GM19193 (cell line): ENCODE data around the gene DNAH5.

Source experiments
- POLR2A ChIP-seq: IDR thresholded peaks from 4 replicates; pipeline ENCODE4 v1.6.1; 2011; ENCODE audit not compliant: insufficient read depth, insufficient read length; ENCODE audit errors: extremely low read depth

DNAH5 gene

GRCh38 chr5:13814301-13814700 lies 130.2 kb downstream of the DNAH5 start:
- no peak for TF ChIP-seq POLR2A

DNA sequence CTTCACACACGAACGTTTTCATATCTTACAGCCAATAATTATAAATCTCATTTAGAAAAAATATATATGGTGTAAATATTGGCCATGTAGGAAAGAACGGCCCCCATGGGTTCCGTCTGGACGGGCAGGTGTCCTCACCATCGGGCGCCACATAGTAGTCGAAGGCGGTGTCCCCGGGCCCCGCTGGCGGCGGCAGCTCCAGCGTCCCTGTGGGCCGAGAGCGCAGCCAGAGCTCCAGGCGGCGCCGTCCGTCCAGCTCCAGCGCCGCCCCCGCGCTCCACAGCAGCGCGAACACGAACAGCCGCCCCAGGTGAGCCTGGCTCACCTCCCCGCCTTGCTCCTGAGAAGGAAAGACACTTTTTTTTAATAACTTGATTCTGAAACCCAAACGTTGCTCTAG lies 134.6 kb downstream of the DNAH5 start:
- TF ChIP-seq POLR2A, result no peak

GRCh38 chr5:13804336-13804735 lies 140.2 kb downstream of the DNAH5 start:
- no peak for TF ChIP-seq POLR2A

- TF ChIP-seq POLR2A, result no peak
Measured at GRCh38 chr5:13785781-13786415, 158.6 kb downstream of the DNAH5 start.

DNA sequence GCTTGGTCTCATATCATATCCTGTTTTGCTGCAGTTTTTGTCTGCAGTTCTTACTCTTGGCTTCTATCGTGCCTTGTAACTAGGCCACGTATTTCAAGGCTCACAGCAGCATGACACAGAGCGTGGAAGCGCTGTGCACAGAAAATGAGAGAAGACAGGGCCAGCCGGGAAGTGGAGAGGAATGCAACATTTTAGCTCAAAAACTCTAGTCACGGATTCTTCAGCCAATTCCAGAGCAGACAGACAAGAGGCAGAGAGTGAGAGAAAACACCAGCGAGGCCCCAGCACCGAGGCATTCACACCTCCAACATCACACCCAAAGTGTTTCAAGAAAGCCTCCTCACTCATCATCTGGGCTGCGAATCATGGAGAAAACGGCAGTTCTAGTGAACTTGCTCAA lies 160.8 kb downstream of the DNAH5 start:
- TF ChIP-seq POLR2A, result no peak

DNA sequence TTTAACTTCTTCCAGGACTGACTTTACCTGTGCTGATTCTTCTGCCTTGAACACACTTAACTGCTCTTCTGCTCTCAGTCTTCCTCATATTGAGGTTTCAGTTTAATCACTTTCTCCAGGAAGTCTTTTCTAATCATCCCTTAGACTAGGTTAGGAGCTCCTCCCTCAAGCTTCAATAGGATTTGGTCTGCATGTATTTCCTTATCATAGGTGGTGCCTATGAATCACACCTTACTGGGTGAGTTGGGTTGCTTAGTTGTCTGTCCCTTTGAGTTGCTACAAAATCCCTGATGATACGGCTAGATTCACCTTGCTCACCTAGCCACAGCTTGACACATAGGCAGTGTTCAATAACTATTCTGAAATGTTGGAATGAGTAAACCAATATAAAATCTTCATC lies 164.4 kb downstream of the DNAH5 start:
- no peak for TF ChIP-seq POLR2A

DNA sequence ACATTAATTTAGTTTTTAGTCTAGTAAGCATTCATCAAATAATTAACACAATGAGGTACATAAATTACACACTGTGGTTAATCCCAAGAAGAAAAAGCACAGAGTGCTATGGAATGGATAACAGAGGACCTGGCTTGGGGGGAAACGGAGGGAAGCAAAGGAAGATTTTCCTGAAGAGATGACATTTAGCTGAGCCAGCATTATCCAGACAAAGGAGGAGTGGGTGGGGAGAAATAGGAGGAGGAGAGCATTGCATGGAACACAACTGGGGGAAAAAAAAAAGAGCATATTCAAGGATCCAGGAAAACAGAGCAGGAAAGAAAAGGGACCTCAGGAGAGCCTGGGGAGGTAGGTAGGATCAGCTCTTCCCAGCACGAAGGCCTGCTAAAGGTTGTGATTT lies 170.8 kb downstream of the DNAH5 start:
- no peak for TF ChIP-seq POLR2A

- TF ChIP-seq POLR2A, result no peak
Measured at GRCh38 chr5:13771011-13771571, 173.4 kb downstream of the DNAH5 start.

DNA sequence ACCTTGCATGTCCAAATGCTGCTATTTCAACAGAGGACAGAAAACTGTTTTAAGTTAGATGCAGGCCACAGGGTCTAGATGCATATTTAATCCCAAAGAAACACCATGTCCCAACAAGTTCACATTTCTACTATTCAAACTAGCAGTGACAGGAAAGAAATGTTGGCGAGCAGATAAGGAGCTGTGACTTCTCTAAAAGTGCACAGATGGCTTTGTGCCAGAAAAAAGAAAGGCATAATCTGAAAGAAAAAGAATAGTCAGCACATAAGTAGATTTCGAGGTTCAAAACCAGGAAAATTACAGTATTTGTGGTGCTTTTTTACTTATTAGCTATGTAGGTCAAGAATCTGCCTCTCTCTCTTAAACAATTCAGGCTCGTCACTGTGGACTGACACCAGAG lies 178.3 kb downstream of the DNAH5 start:
- no peak for TF ChIP-seq POLR2A

DNA sequence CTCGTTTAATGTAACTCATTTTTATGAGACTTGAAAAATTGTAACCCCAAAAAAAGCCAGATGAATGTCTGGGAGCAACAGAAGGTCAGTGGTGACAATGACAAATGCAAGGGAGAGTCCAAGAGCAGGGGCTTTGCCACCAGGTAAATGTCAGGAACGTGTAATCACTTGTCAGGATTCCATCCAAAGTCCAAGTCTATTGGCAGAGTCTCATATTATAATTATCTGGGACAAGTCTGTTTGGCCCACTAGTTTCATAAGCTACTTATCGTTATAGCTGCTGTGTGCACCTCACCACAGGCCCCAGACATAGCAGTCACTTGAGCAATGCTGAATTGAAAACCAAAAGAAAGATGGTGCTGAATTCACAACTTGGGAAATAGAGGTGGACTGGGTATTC lies 180.8 kb downstream of the DNAH5 start:
- TF ChIP-seq POLR2A, result no peak

DNA sequence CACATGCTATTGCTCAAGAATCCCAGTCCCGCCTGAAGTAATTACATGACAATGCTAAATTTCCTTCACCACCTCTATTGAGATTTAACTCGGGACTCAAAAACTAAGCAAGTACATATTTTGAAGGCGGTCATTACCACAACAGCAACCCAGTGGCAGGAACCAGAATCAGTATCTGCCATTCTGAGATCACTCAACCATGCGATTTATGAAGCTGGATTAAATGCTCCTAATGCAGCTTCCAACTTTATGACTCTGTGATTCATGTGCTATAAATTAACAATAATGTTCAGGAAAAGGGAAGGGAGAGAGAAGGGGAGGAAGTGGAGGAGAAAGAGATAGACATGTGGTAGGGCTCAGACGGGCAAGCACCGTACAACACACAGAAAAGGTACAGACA lies 194.7 kb downstream of the DNAH5 start:
- no peak for TF ChIP-seq POLR2A

GRCh38 chr5:13746026-13746425 lies 198.5 kb downstream of the DNAH5 start:
- TF ChIP-seq POLR2A, result no peak

GRCh38 chr5:13745508-13745907 lies 199.0 kb downstream of the DNAH5 start:
- no peak for TF ChIP-seq POLR2A

DNA sequence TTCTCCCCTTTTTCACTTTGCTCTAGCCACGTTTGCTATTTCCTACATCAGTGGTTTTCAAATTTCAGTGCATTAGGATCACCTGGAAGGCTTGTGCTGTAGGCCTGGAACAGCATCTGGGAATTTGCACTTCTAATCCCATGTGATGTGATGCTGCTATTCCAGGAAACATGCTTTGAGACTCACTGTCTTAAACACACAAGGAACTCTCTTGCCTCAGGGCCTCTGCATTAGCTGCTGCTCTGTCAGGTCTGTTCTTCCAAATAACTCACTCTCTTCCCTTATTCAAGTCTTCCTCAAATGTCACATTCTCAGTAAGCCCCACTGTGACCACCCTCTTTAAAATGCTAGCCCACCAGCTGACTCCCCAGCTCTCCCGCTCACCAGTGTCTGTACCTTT lies 204.0 kb downstream of the DNAH5 start:
- TF ChIP-seq POLR2A, result no peak

- TF ChIP-seq POLR2A, result no peak
Measured at GRCh38 chr5:13739479-13739878, 205.0 kb downstream of the DNAH5 start.

DNA sequence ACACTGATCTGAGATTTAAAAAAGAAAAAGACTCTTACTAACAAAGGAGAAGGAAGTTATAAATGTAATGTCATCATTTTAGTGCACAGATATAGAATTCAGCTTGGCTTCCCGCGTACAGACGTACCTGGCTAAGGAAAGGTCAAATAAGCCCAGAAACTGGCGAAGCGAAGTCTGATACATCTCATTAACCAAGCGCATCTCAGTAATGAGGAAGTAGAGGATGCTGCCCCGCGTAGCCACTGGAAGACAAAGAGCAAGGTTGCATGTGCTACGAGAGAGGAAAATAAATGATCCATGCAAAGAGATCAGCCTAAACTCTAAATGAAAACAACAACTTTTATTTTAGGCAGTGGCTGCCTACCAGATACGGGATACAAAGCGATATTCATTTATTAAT lies 208.8 kb downstream of the DNAH5 start:
- no peak for TF ChIP-seq POLR2A

- no peak for TF ChIP-seq POLR2A
Measured at GRCh38 chr5:13731121-13731628, 213.3 kb downstream of the DNAH5 start.

DNA sequence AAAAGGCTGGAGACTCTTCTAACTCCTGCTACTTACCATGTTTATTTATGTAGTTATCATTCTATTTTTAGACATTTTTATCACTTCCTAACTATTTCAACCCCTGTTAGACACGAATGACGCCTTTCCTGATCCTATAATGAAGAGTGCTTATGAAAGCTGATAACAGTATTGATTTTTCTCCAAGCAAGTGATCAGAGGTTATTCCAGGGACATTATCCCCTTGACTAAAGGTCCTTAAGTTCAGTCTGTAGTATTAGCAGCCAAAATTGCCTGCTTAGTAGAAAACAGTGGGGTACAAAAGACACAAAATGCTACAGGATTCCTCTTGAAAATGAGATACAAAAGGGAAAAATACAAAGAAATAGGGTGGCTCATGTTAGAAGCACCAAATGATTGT lies 235.6 kb downstream of the DNAH5 start:
- TF ChIP-seq POLR2A, result no peak

DNA sequence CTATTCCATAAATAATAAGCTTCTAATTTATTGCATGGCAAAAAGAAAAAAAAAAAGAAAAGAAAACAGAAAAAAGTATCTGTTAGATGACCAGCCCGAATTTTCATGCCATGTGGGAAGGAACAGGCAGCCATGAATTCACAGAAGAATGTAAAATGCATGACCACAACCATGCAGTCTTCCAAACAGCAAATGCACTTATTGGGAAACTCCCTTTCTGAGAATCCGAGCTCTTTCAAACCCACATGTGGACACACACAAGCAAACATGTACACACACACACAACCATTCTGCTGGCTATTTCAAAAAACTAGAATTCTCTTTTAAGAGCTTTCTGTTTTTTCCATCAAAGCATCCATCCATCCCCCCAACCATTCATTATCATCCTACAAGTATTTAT lies 236.1 kb downstream of the DNAH5 start:
- TF ChIP-seq POLR2A, result no peak
